HG02943 (cell line): Measurements from ENCODE around the gene SCYL1.
A peak's percentile ranks its signal among the peaks of the same experiment; 100 is the strongest.

ENCODE experiments used
- ATAC-seq: cut with Tn5 transposase; IDR thresholded peaks from one replicate; pipeline ENCODE4 v1.9.1; 2021; ENCODE audit warnings: mild to moderate bottlenecking, low read depth, moderate library complexity; ENCODE audit not compliant: unreplicated experiment

Gene SCYL1

DNA sequence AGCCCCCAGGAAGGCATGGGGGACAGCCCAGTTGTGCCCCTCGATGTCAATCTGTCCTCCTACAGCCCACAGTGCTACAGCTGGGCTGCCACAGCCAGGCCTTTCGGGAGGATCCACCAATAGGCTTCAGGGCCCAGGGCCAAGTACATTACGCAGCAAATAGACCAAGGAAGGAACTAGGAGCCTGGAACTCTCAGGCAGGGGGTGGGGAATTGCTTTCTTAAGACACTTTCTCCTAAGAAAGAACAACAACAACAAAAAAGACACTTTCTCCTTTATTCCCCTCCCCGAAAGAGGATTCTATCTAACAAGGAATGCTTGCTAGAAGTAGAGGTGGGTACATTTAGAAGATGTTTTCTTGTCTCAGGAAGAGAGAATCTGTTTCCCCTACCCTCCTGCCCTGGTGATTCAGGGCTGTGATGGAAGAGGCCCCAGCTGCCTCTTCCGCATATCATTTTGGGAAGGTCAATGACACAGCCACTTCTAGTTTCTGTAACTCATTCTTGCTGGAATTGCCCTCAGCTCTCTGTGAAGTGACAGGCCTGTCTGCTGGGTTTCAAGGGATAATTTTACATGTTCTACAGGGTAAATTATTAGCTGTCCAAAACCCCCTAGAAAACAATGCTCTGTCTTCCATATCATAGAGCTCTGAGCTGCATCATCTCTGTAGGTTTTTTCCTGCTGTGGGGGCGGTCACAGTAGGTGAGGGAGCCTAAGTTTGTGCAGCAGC, 32.1 kb upstream of the SCYL1 start:
- ATAC-seq = no peak

DNA sequence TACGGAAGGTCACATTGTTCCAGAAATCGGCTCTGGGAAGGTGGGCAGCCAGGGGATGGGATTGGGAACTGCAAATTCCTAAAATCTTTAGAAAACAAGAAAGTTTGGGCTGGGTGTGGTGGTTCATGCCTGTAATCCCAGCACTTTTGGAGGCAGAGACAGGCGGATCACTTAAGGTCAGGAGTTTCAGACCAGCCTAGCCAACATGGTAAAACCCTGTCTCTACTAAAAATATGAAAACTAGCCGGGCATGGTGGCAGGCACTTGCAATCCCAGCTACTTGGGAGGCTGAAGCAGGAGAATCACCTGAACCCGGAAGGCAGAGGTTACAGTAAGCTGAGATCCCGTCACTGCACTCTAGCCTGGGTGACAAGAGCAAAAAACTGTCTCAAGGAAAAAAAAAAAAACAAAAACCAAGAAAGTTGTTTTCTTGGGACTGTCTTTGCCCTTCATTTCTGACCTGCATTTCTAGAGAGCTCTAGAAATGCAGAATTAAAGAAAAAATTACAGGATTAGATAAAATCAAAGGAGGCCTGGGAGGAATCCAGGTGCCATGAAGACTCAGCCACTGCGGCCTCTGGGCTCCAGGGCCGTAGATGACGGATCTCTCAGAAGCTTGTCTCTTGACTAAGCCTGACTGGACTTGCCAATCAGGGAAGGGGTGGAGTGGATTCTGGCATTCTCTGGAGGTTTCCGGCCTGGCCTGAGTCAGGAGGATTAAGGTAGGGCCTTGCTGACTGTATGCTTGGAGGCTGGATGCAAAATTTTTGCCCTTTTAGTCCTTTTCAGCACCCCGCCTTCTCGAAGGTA, 31.3 kb upstream of the SCYL1 start:
- no peak for ATAC-seq

DNA sequence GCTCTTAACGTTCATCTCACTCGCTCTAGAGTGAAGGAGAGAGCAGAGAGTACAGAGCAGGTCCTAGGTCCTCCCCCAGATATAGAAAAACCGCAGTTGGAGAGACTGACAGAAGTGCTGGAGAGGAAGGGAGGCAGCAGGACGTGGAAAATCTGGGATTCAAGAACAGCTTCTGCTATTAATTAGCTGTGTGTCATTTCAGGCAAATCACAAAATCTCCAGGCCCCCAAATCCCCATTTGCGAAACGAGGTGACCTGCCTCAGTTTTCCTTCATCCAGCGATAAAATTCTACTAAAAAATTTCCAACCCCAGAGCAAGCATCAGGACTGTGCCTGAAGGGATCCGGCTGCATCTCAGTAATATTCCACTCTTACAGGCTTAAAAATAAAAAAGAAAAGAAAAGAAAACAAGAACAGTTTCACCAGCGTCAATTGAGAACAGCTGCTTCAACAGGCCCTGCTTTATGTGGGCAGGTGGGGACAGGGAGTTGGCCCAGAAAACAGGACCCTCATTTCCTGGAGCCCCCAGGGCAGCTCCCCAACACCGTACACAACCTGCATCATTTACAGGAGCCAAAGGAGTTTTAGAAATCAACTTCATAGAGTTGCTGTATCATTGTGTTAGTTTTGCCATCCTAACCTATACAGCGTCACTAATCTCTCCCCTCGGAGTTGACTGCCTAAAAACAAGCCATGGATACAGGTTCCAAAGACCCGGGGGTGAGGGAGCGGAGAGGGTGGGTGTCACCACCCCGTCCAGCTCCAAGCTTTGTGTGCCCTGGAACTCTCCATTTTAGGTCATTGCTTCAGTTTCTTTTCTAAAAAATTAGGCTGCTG, 28.4 kb upstream of the SCYL1 start:
- no peak for ATAC-seq

DNA sequence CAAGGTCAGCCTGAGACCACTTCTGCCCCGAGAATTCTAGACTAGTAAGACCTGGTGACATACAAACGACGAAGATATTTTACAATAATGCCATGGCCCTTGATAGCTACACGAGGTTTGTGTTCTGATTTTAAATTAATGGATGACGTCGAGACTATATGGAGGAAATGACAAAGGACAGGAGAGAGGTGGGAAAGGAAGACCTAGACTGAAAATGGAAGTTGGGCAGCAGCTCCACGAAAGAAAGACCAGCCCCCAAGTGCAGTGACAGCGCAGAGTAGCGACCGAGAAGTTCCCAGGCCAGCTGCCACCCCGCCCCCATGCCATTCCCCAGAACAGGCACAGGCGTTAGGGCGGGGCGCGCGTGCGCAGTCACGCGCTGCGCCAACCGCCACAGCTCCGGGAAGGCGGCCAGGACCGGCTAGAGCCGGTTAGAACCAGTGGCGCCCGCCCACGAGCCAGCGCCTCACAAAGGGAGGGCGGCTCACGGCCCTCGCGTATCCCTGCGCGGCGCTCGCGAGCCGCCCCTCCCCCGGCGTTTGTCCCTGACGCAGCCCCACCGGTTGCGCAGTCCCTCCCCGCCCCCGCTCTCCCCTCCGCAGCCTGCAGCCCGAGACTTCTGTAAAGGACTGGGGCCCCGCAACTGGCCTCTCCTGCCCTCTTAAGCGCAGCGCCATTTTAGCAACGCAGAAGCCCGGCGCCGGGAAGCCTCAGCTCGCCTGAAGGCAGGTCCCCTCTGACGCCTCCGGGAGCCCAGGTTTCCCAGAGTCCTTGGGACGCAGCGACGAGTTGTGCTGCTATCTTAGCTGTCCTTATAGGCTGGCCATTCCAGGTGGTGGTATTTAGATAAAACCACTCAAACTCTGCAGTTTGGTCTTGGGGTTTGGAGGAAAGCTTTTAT, 27.5 kb upstream of the SCYL1 start:
- peak; percentile 66 for ATAC-seq

DNA sequence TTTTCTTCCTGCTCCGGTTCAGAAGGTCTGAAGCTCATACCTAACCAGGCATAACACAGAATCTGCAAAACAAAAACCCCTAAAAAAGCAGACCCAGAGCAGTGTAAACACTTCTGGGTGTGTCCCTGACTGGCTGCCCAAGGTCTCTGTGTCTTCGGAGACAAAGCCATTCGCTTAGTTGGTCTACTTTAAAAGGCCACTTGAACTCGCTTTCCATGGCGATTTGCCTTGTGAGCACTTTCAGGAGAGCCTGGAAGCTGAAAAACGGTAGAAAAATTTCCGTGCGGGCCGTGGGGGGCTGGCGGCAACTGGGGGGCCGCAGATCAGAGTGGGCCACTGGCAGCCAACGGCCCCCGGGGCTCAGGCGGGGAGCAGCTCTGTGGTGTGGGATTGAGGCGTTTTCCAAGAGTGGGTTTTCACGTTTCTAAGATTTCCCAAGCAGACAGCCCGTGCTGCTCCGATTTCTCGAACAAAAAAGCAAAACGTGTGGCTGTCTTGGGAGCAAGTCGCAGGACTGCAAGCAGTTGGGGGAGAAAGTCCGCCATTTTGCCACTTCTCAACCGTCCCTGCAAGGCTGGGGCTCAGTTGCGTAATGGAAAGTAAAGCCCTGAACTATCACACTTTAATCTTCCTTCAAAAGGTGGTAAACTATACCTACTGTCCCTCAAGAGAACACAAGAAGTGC, 26.7 kb upstream of the SCYL1 start:
- ATAC-seq = no peak

DNA sequence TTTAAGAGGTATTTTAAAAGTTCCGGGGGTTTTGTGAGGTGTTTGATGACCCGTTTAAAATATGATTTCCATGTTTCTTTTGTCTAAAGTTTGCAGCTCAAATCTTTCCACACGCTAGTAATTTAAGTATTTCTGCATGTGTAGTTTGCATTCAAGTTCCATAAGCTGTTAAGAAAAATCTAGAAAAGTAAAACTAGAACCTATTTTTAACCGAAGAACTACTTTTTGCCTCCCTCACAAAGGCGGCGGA, 26.2 kb upstream of the SCYL1 start:
- no peak for ATAC-seq

DNA sequence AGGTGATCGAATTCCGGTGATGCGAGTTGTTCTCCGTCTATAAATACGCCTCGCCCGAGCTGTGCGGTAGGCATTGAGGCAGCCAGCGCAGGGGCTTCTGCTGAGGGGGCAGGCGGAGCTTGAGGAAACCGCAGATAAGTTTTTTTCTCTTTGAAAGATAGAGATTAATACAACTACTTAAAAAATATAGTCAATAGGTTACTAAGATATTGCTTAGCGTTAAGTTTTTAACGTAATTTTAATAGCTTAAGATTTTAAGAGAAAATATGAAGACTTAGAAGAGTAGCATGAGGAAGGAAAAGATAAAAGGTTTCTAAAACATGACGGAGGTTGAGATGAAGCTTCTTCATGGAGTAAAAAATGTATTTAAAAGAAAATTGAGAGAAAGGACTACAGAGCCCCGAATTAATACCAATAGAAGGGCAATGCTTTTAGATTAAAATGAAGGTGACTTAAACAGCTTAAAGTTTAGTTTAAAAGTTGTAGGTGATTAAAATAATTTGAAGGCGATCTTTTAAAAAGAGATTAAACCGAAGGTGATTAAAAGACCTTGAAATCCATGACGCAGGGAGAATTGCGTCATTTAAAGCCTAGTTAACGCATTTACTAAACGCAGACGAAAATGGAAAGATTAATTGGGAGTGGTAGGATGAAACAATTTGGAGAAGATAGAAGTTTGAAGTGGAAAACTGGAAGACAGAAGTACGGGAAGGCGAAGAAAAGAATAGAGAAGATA, 25.7 kb upstream of the SCYL1 start, which contains the start of gene MALAT1:
Gene MALAT1, plus strand, starts transcription at position 69 of the 736 bp plus-strand sequence.
- ATAC-seq = no peak

DNA sequence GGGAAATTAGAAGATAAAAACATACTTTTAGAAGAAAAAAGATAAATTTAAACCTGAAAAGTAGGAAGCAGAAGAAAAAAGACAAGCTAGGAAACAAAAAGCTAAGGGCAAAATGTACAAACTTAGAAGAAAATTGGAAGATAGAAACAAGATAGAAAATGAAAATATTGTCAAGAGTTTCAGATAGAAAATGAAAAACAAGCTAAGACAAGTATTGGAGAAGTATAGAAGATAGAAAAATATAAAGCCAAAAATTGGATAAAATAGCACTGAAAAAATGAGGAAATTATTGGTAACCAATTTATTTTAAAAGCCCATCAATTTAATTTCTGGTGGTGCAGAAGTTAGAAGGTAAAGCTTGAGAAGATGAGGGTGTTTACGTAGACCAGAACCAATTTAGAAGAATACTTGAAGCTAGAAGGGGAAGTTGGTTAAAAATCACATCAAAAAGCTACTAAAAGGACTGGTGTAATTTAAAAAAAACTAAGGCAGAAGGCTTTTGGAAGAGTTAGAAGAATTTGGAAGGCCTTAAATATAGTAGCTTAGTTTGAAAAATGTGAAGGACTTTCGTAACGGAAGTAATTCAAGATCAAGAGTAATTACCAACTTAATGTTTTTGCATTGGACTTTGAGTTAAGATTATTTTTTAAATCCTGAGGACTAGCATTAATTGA, 25.0 kb upstream of the SCYL1 start:
- ATAC-seq = no peak

DNA sequence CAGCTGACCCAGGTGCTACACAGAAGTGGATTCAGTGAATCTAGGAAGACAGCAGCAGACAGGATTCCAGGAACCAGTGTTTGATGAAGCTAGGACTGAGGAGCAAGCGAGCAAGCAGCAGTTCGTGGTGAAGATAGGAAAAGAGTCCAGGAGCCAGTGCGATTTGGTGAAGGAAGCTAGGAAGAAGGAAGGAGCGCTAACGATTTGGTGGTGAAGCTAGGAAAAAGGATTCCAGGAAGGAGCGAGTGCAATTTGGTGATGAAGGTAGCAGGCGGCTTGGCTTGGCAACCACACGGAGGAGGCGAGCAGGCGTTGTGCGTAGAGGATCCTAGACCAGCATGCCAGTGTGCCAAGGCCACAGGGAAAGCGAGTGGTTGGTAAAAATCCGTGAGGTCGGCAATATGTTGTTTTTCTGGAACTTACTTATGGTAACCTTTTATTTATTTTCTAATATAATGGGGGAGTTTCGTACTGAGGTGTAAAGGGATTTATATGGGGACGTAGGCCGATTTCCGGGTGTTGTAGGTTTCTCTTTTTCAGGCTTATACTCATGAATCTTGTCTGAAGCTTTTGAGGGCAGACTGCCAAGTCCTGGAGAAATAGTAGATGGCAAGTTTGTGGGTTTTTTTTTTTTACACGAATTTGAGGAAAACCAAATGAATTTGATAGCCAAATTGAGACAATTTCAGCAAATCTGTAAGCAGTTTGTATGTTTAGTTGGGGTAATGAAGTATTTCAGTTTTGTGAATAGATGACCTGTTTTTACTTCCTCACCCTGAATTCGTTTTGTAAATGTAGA, 24.3 kb upstream of the SCYL1 start:
- no peak for ATAC-seq

DNA sequence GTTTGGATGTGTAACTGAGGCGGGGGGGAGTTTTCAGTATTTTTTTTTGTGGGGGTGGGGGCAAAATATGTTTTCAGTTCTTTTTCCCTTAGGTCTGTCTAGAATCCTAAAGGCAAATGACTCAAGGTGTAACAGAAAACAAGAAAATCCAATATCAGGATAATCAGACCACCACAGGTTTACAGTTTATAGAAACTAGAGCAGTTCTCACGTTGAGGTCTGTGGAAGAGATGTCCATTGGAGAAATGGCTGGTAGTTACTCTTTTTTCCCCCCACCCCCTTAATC, 23.8 kb upstream of the SCYL1 start:
- no peak for ATAC-seq

DNA sequence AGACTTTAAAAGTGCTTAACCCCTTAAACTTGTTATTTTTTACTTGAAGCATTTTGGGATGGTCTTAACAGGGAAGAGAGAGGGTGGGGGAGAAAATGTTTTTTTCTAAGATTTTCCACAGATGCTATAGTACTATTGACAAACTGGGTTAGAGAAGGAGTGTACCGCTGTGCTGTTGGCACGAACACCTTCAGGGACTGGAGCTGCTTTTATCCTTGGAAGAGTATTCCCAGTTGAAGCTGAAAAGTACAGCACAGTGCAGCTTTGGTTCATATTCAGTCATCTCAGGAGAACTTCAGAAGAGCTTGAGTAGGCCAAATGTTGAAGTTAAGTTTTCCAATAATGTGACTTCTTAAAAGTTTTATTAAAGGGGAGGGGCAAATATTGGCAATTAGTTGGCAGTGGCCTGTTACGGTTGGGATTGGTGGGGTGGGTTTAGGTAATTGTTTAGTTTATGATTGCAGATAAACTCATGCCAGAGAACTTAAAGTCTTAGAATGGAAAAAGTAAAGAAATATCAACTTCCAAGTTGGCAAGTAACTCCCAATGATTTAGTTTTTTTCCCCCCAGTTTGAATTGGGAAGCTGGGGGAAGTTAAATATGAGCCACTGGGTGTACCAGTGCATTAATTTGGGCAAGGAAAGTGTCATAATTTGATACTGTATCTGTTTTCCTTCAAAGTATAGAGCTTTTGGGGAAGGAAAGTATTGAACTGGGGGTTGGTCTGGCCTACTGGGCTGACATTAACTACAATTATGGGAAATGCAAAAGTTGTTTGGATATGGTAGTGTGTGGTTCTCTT, 23.2 kb upstream of the SCYL1 start:
- no peak for ATAC-seq

DNA sequence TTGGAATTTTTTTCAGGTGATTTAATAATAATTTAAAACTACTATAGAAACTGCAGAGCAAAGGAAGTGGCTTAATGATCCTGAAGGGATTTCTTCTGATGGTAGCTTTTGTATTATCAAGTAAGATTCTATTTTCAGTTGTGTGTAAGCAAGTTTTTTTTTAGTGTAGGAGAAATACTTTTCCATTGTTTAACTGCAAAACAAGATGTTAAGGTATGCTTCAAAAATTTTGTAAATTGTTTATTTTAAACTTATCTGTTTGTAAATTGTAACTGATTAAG, 22.7 kb upstream of the SCYL1 start:
- no peak for ATAC-seq

DNA sequence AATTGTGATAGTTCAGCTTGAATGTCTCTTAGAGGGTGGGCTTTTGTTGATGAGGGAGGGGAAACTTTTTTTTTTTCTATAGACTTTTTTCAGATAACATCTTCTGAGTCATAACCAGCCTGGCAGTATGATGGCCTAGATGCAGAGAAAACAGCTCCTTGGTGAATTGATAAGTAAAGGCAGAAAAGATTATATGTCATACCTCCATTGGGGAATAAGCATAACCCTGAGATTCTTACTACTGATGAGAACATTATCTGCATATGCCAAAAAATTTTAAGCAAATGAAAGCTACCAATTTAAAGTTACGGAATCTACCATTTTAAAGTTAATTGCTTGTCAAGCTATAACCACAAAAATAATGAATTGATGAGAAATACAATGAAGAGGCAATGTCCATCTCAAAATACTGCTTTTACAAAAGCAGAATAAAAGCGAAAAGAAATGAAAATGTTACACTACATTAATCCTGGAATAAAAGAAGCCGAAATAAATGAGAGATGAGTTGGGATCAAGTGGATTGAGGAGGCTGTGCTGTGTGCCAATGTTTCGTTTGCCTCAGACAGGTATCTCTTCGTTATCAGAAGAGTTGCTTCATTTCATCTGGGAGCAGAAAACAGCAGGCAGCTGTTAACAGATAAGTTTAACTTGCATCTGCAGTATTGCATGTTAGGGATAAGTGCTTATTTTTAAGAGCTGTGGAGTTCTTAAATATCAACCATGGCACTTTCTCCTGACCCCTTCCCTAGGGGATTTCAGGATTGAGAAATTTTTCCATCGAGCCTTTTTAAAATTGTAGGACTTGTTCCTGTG, 22.1 kb upstream of the SCYL1 start:
- ATAC-seq = no peak

DNA sequence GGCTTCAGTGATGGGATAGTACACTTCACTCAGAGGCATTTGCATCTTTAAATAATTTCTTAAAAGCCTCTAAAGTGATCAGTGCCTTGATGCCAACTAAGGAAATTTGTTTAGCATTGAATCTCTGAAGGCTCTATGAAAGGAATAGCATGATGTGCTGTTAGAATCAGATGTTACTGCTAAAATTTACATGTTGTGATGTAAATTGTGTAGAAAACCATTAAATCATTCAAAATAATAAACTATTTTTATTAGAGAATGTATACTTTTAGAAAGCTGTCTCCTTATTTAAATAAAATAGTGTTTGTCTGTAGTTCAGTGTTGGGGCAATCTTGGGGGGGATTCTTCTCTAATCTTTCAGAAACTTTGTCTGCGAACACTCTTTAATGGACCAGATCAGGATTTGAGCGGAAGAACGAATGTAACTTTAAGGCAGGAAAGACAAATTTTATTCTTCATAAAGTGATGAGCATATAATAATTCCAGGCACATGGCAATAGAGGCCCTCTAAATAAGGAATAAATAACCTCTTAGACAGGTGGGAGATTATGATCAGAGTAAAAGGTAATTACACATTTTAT, 21.4 kb upstream of the SCYL1 start:
- ATAC-seq = no peak

DNA sequence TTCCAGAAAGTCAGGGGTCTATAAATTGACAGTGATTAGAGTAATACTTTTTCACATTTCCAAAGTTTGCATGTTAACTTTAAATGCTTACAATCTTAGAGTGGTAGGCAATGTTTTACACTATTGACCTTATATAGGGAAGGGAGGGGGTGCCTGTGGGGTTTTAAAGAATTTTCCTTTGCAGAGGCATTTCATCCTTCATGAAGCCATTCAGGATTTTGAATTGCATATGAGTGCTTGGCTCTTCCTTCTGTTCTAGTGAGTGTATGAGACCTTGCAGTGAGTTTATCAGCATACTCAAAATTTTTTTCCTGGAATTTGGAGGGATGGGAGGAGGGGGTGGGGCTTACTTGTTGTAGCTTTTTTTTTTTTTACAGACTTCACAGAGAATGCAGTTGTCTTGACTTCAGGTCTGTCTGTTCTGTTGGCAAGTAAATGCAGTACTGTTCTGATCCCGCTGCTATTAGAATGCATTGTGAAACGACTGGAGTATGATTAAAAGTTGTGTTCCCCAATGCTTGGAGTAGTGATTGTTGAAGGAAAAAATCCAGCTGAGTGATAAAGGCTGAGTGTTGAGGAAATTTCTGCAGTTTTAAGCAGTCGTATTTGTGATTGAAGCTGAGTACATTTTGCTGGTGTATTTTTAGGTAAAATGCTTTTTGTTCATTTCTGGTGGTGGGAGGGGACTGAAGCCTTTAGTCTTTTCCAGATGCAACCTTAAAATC, 20.8 kb upstream of the SCYL1 start:
- ATAC-seq = no peak
